Kidney (tissue), 14 donors: ENCODE results near the gene TFB2M. TPM values are rescaled to one million over a fixed set of nuclear protein-coding genes. Genes with fewer than 3 reads are reported as not detected.

ENCODE experiments used
- DNase-seq, 5 donors: peaks; one replicate each; pipeline ENCODE4 v3.0.0-alpha.2; 2013 to 2020
- FAIRE-seq: peaks from 2 replicates; lab custom pipeline; 2012; peaks lifted over from hg19 to GRCh38; lab: Jason Lieb, UNC
- H3K27ac ChIP-seq, 2 donors: one replicate each; pipeline ENCODE4 v1.7.0; 2013; ENCODE audit warnings: low read depth in 2 of 2, low read length in 2 of 2, inconsistent platforms in 1 of 2
- H3K27me3 ChIP-seq: one replicate; pipeline ENCODE4 v1.7.1; 2013; ENCODE audit warnings: low read length, inconsistent platforms; ENCODE audit not compliant: control insufficient read depth, insufficient read depth
- H3K36me3 ChIP-seq, 3 donors: one replicate each; pipeline versions ENCODE4 v1.7.0 to v1.7.1; 2013; ENCODE audit warnings: low read length in 3 of 3, control low read depth in 1 of 3, inconsistent platforms in 1 of 3; ENCODE audit not compliant: insufficient read depth in 3 of 3, control insufficient read depth in 2 of 3
- H3K4me1 ChIP-seq, 3 donors: one replicate each; pipeline versions ENCODE4 v1.7.0 to v1.7.1; 2013; ENCODE audit warnings: low read length in 3 of 3, inconsistent platforms in 1 of 3, low read depth in 1 of 3; ENCODE audit not compliant: control insufficient read depth in 2 of 3, insufficient read depth in 2 of 3
- H3K4me3 ChIP-seq, 3 donors: one replicate each; pipeline versions ENCODE4 v1.7.0 to v1.8.1; 2013; ENCODE audit warnings: low read length in 3 of 3, control low read depth in 1 of 3, inconsistent platforms in 1 of 3
- H3K9ac ChIP-seq, 3 donors: one replicate each; pipeline versions ENCODE4 v1.7.0 to v1.7.1; 2013; ENCODE audit warnings: low read length in 3 of 3, control low read depth in 1 of 3, inconsistent platforms in 1 of 3
- H3K9me3 ChIP-seq, 3 donors: one replicate each; pipeline versions ENCODE4 v1.7.0 to v1.7.1; 2013; ENCODE audit warnings: low read length in 3 of 3, control low read depth in 1 of 3, inconsistent platforms in 1 of 3; ENCODE audit not compliant: control insufficient read depth in 2 of 3, insufficient read depth in 1 of 3
- intact Hi-C: fragments of 100-400 bp; cut with DNase I; formaldehyde crosslinking; loops from one replicate; pipeline ENCODE4 v1.11.1; 2022
- polyA plus RNA-seq: library from polyadenylated mRNA; stranded (reverse); fragments of 350-450 nt; fragmentation: Illumina TruSeq; extraction: RNeasy Lipid Tissue Mini Kit (QIAGEN cat#74804); gene quantifications from one replicate; pipeline ENCODE4 v1.2.3, GENCODE V29; 2014; ENCODE audit warnings: low read depth, low replicate concordance; ENCODE audit not compliant: insufficient read depth
- total RNA-seq: library from RNA; stranded (reverse); fragmentation: NEBNext Ultra II Directional; extraction: Animal tissue kit (Norgen Biotek cat#: 25700); gene quantifications from one replicate; pipeline ENCODE4 v1.2.1, GENCODE V29; 2021
- TF ChIP-seq, protein P1 (sequence below): IDR thresholded peaks from 3 replicates; pipeline ENCODE4 v1.5.1; 2012; ENCODE audit warnings: mild to moderate bottlenecking, moderate library complexity, borderline replicate concordance; ENCODE audit not compliant: insufficient read depth; ENCODE audit errors: extremely low read depth
- donor health status: control.
- donor health status: control.
- donor health status: control.
- donor health status: control.
- donor health status: control.
- donor health status: DM: yes; HTN: yes; CAD: no.
- donor health status: Normal renal cell carcinoma (clear cell type).

The TFB2M gene
- total and polyA plus RNA-seq, 2 donors from 2014 or later: 10.8 to 14.7 TPM

DNA sequence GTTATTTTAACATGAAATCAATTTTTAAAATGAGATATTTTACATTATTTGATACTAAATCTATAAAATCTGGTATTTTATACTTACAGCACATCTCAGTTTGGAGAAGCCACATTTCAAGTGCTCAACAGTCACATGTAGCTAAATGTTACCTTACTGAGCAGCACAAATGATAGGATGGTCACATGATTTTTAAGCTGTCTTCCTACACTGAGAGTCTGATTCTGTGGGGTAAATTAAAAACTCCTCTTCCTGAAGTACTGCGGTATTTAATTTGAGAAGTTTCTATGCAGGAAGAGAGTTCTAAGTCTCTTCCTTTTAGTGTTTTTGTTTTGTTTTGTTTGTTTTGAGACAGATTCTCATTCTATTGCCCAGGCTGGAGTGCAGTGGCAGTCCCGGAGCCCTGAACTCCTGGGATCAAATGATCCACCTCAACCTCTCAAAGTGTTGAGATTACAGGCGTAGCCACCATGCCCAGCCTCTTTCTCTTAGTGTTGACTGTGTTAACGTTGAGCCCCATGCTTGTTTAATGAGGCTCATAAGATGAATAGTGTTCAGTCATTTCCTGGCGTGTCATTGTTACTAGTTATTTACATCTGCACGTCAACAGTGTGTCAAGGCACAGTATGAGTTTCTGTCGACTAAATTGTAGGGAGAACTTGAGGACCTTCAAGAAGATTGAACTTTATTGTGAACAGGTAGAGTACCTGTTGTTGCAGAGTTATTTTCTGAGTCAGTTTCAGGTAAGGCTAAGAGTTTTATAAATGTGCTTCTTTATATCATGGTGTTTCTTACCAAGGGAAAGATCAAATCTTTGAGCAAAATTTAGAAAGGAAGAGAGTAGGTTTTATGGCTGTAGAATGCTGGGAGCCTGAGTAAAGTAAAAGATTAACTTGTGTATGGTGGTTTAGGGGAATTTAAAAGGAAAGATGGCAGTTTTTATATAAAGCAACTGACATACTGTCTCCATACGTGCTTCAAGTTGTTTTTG, 3.5 kb upstream of the TFB2M start:
- no peaks in the 10 kb centered on the region for H3K27me3 ChIP-seq
- H3K36me3 ChIP-seq: no peaks in the 10 kb centered on the region
- peaks cover 0 to 35% (median 14%) of the 10 kb centered on the region in 3 donors for H3K4me1 ChIP-seq
- H3K9me3 ChIP-seq: no peaks in the 10 kb centered on the region
- FAIRE-seq (no peak), DNase-seq (peak in 1 of 5 donors; percentile 18)
- peak overlapping the region in 1 of 2 donors; percentile 68 for H3K27ac ChIP-seq
- intact Hi-C loops: no loop called here
- no peak overlapping the region for H3K9ac ChIP-seq
- TF ChIP-seq, protein P1, sequence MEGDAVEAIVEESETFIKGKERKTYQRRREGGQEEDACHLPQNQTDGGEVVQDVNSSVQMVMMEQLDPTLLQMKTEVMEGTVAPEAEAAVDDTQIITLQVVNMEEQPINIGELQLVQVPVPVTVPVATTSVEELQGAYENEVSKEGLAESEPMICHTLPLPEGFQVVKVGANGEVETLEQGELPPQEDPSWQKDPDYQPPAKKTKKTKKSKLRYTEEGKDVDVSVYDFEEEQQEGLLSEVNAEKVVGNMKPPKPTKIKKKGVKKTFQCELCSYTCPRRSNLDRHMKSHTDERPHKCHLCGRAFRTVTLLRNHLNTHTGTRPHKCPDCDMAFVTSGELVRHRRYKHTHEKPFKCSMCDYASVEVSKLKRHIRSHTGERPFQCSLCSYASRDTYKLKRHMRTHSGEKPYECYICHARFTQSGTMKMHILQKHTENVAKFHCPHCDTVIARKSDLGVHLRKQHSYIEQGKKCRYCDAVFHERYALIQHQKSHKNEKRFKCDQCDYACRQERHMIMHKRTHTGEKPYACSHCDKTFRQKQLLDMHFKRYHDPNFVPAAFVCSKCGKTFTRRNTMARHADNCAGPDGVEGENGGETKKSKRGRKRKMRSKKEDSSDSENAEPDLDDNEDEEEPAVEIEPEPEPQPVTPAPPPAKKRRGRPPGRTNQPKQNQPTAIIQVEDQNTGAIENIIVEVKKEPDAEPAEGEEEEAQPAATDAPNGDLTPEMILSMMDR: no peak
- H3K4me3 ChIP-seq: peak overlapping the region in 1 of 3 donors; percentile 17

DNA sequence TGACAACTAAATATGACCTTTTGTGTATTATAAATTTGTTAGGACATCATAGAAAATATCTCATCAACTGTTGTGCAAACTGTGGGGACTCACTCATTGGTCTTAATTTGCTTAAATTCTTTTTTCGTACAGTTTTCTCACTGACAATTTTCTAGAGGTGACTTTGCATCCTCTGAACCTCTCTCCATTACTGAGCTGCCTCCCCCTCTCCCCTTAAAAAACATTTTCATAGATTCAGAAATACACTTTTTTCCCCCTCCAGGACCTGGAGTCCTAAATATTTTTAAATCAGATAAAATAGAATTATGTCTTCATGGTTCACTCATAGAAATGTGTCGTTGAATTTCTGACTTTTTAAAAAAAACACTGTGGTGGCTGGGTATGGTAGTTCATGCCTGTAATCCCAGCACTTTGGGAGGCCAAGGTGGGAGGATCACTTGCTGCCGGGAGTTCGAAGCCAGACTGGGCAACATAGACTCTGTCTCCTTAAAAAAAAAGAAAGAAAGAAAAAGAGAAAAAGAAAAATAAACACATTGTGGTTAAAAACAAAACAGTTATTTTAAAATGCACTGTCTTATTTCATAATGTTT, 1.7 kb upstream of the TFB2M start:
- Histone ChIP-seq H3K27me3 (no peaks in the 10 kb centered on the region), H3K4me1 (peaks cover 0 to 35% (median 14%) of the 10 kb centered on the region in 3 donors), H3K9ac (peak overlapping the region; percentile 80 to 95 (median 89)), H3K27ac (peak overlapping the region; percentile 28 to 96), H3K9me3 (no peaks in the 10 kb centered on the region), H3K4me3 (peak overlapping the region; percentile 80 to 99 (median 93)), H3K36me3 (no peaks in the 10 kb centered on the region)
- DNase-seq (peak in 1 of 5 donors; percentile 14), FAIRE-seq (no peak)
- intact Hi-C loops: no loop called here
- TF ChIP-seq, protein P1: no peak

DNA sequence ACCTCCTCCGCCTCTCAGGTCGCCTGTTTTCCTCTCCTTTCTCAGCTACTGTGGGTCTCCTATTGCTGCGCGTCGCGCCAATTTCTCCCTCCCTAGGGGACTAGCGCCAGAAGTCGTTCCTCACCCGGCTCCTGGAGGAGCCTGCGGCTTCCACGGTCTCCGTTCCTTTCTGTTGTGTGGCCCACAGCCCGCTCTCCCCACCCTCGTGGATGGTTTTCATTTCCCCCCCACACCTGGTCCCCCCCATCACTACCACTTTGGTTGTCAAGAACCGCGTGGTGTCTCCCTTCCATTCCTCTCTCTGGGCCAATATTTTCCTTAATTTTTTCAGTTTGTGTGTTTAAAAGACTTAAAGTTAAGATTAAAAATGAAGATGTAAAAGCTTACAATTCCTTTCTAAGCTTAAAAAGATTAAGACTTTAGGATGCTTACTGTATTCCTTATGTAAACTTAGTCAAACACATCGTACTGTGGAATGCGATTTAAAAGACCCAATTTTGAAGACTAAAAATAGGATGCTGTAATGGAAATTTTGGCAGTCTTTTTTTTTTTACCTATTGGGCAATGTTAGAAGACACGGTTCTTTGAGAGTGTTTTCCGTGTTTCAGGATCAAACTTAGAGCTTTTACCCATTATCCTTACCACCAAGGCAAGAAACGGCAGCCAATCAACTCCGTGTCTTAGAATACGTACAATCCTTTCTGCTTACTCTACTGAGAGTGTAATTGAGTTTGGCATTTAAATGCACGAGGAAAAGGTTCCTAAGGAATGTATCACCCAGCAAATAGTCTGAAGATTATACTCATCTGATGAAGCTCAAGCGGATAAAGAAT, 968 bp upstream of the TFB2M start:
- Histone ChIP-seq H3K27ac (peak overlapping the region; percentile 93 to 96), H3K27me3 (no peaks in the 10 kb centered on the region), H3K36me3 (no peaks in the 10 kb centered on the region), H3K4me3 (peak overlapping the region; percentile 80 to 99 (median 93)), H3K9ac (peak overlapping the region; percentile 80 to 95 (median 89)), H3K9me3 (no peaks in the 10 kb centered on the region), H3K4me1 (peaks cover 0 to 35% (median 14%) of the 10 kb centered on the region in 3 donors)
- no peak for FAIRE-seq
- TF ChIP-seq, protein P1: no peak
- intact Hi-C loops: no loop called here
- DNase-seq: peak in 2 of 5 donors; percentile 49 to 56
